HG03060 (cell line): ENCODE results near the gene HOXC6.

Source experiments
- ATAC-seq: cut with Tn5 transposase; IDR thresholded peaks from one replicate; pipeline ENCODE4 v1.9.1; 2021; ENCODE audit warnings: low read depth, moderate number of reproducible peaks; ENCODE audit not compliant: unreplicated experiment

HOXC6 gene

DNA sequence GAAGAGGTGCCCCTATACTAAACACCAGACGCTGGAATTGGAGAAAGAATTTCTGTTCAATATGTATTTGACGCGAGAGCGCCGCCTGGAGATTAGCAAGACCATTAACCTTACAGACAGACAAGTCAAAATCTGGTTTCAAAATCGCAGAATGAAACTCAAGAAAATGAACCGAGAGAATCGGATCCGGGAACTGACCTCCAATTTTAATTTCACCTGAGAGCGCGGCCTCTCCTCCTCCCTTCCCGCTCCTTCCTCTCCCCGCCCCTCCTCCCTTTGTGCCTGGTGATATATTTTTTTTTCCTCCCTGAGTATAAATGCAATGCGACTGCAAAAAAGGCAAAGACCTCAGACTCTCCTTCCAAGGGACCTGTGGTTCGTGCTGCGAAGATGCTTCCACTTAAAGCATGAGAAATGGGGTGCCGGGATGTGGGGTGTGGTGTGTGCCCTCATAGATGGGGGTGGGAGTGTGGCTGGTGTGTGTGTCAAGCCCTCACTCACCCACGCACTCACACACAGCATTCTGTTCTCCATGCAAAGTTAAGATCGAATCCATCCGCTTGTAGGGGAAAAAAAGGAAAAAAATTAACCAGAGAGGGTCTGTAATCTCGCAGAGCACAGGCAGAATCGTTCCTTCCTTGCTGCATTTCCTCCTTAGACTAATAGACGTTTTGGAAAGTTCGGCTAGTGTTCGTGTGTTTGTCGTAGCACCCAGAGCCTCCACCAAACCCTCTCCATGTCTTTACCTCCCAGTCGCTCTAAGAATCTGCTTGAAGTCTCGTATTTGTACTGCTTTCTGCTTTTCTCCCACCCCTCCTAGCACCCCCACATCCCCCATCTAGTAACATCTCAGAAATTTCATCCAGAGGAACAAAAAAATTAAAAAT is 38.8 kb upstream of the HOXC6 start:
- ATAC-seq = no peak

DNA sequence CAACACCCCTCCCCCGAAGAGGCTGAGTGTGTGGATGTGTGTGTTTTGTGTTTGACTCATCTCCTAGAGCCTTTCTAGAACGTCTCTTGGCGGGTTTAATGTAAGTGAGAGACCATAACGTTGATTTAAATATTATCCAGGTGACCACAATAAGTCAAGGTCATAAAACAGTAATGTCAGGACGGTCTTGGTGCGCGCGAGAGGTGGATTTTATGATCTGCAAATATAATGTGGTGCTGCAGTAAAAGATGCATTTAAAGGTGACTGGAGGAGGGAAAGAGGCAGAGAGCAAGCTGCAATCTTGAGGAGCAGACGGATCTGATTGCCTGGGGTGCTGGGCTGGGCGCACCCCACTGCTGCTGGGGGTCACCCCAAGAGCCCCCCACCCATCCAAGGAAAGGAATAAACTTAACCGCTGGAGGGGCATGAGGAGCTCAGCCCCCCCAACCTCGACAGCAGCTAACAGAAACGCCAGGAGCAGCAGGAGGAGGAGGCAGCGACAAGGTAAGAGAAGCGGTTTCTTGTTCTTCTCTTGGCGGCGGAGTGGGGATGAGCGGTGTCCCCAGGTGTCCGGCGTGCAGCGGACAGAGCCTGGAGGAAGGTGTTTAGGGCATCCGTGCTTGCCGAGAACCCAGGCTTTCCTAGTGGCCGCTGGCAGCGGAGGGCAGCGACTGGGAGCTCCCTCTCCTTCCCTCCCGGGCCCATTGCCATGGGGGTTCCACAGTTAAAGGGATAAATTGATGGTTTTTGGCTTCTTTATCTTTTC is 37.7 kb upstream of the HOXC6 start:
- ATAC-seq = no peak

DNA sequence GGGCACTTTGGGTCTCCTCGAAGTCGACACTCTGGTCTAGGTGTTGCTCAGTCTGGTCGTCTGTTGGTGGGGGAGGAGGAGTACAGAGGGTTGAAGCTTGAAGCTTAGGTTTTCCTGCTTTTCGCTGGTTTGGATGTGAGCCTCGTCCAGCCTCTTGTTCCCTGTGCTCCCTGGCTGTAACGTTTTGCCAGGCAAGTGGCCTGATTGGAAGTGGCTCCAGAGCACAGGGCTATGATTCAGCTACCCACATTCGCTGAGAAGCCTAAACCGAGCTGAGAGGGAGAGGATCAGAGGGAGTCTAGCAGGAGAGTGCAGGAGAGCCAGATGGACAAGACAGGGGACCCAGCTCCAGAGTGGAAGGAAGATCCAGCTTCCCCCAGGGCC is 37.2 kb upstream of the HOXC6 start:
- ATAC-seq = no peak

DNA sequence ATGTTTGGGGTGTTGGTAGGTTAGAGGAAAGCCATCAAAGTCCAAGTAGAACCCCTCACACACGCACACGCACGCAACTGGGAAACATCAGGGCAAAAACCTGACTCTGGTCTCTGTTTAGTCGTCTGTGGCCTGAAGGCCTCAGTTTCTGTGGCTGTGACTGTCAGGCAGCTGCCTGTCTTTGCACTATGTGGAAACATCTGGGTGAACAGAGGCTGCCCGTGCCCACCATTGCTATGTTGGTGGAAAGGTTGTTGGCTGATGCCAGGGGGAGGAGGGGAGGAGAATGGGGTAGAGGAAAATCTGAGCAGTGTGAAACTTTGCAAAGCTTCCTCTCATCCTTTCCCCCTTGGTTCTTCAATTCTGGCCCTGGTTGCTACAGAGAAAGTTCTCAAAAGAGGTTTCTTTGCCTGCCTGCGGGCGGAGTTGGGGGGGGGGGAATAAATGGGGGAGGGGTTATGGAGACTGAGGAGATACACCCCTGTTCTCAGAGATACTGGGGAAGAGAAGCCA is 35.8 kb upstream of the HOXC6 start:
- ATAC-seq = no peak

DNA sequence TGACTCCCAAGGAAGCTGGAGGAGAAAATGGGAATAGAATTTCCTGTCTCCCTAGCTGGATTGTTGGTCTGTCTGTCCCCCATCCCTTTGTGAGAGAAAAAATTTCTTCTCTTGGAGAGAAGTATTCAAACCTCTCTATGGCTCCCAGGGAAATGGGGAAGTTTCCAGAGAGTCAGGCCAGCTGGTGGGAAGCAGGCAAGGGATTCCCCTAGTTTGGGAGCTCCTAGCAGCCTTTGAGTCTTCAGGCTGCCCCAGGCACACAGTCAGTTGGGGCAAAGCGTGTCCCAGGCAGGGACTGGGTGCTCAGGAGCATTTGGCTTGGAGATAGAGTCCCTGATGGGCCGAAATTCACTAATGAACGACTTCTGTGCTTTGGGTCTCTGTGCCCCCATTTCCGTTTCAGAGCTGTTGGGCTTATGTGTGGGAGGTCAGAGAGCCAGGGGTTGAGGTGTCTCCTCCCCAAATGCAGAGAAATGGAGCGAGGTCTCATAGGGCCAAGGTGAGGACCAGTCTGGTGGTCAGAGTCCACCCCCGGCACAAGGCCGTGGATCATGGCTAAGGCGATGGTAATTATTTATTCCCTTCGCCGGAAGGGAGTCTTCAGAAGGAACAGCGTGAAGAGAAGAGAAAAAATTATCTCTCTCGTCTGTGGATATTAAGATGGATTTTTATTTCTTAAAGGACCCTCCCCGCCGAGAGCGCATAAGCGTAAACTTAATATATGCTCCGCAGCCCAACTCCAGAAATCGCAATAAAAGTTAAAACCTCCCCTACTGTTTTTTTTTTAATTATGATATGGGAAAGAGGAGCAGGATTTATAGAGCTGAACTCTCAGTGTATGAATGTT is 34.9 kb upstream of the HOXC6 start:
- no peak for ATAC-seq

DNA sequence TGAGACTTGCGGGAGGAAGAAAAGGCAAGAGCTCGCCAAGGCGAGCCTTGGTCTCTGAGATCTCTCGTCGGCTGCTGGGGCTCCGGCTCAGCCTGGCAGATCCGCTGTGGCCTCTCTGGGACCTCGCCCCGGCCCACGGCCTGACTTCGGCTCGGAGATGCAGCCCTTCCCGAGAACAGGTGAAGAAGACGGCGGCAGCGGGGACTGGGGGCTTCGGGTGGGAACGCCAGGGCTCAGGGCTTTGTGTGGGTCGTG is 34.3 kb upstream of the HOXC6 start:
- no peak for ATAC-seq

DNA sequence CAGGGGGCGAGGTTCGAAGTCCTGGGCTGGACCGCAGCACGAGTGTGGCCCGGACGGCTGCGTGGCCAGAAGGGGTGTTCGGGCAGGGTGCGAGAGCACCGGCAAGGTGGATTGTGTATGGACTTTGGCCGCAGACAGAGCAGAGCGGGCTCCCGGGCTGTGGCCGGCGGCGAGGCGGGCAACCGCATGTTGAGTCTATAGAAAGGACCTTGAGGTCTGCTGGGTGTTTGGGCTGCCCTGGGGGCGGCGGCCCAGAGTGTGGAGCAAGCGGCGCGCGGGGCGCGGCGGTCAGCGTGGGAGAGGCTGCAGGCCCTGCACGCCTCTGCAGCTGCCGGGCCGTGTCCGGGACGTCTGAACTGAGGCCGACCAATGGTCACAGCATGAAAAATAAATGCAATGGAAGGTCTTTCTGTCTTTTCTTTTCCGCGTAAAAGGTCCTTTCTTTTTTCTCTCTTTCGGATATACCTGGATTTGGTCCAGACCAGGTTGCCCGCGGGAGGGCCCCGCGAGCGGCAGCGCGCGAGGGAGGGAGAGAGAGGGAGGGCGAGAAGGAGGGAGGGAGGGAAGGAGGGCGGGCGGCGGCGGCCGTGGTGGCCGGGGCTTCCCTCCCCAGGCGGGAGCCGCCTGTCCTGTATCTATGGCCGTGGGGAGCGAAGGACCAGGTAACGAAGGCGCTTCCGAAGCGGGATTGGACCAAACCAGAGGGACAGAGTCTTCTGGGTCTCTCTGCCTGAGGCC is 33.8 kb upstream of the HOXC6 start:
- no peak for ATAC-seq

DNA sequence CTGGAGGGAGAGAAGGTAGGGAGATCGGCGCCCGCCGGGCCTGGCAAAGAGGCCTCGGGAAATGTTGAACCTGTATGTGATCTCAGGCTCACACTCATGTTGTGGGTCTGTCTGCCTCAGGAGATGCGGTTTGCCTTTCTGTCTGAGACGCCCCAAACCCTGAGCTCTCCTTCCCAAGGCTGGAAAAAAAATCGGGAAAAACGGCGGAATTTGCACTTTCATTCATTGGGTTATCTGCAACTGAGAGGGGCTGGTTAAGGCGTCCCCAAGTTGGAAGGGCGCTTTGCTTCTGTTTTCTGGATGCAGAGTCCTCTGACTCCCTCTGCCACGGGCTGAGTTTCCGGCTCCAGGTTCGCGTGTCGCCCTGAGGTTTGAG is 33.2 kb upstream of the HOXC6 start:
- ATAC-seq = no peak

DNA sequence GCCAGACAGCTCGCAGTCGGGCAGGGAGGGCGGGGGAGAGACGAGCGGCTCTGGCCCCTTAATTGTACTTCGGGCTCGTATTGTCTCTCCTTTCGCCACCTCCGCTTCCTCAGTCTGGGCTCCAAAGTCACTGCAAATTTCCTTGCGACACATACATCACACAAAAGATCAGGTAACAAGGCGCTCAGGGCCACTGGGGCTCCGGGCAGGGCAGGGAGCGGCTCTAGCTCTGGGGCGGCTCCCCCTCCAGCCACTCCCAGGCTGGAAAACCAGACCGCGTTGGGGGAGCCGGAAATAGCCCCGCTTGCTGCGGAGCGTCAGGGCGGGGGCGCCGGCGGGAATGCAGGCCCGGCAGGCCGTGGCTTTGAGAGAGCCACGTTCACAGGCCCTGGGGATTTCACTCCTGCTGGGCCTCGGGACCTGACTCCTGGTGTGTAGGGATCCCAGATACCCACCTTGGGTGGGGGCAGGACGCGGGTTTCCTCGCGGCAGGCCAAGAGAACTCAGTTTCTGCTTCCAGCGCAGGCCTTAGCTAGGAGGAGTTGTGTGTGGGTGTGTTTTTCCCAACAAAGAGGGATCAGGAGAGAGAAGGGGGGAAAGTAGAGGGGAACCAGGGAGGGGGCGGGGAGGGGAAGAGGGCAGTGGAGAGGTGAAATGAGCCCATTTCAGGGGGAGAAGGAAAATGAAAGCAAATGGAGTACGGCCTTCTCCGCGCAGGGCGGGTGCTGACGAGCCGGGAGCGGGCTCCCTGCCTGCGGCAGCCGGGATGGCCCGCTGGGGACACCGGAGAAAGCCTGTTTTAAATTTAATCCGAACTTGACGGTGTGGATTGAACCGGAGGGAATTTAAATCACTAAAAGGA is 32.6 kb upstream of the HOXC6 start:
- ATAC-seq = no peak

DNA sequence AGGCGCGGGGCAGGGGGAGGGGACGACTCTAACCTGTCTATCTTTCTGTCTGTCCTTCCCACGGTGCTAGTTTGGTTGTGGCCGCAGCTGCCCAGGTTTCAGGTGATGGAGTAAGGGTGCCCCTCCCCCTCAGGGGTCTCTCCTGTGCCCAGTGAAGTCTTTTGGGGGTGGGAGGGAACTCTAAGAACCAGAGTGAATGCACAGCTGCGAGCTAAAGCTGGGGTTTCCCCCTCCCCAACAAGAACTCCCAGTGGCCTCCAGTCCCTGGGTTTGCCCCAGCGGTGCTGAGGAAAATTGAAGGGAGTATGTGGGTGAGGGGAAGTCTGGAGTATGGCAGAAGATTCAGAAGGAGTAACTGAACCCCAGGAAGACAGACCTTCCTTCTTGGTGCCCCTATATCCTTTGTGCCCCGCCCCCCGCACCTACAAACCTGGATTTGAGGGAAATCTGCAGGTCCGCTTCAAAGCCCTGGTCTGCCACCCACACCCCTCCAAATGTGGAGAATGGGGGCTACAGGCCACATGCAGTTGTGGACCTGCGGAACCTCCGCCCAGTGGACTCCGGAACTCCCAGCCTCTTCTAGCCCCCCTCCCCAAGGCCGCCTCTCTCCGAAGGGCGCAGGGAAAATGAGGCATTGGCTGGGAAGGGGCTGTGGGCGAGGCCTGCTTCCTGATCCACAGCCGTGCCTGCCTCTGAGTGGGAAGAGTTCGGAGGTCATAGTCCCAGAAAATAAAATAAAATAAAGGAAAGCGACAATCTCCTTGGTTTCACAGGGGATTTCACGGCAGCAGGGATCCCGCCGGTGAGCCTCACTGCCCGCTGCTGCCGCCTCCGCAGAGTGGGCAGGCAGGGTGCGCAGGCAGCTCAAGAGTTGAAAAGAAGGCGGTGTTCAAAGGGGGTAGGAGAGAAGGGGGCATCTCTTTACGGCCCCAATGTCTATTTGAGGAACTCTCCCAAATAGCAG is 31.7 kb upstream of the HOXC6 start:
- ATAC-seq = no peak

DNA sequence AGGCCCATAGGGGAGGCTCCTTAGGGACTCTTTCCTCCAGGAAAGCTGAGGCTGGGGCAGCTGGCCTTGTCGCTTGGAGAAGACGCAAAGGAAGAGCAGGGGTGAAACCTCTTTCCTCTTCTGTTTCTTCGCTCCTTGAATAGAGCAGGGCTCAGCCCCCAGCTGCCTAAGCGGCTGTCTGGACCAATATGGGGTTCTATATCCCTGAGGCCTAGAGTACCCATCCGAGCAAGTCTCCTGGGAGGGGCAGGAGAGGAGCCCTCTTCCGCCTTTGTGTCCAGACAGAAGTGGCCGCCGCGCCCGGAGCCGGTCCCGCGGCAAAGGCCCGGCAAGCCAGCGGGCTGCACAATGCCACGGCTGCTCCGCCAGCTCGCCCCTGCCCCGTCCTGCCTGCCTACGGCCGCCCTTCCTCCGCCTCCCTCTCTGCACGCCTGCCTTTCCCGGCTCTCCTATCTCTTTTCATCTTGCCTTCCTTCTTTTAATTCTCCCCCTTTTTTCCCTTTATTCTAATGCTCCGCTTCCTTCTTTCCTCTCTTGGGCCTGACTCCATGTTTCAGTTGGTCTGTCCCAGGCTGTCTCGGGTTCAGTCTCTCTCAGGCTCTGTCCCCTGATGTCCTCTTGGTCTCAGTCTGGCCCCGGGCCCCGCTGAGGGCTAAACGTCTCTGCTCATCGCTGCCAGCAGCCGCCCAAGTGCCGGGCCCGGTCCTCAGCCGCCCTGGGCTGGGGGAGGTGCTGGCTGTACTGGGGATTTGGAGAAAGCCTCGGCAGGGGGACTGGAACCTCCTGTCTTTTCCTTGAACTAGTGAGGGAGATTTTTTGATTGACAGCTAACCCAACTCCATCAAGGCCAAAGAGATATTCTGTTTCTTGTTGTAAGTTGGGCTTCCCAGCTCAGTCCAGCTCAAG is 30.8 kb upstream of the HOXC6 start:
- no peak for ATAC-seq

DNA sequence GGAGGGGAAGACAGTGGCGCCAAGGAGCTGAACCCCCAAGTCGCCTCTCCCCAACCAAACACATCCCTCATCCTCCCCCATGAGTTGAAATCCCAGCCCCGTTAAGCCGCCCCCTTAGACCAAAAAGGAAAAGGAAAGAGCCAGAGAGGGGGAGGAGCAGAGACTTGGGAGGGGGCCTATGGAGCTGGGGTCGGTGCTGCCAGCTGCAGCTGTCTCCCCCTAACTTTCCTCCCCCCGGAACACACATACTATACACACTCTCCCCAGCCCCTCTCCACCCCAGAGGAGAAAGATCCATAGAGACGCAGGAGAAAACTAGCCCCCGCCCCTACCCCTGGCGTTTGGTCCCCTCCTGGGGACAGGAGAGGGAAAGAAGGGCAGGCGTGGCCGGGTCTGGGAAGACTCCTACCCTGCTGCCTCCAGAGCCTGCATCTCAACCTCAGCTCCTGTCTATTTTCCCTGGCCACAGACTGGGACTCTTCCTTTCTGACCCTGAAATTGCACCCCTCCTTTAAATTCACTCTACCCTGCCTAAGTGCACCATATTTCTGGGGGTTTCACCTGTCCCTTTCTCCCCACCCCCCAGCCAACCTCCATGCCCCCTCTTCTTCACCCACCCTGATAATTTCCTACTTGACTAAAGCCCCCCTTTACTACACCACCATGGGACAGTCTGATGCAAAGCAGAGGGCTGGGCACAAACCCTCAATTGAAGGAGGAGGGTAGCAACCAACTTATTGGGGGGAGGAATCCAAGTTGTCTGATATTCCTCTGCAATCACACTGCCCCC is 29.9 kb upstream of the HOXC6 start:
- ATAC-seq = no peak

DNA sequence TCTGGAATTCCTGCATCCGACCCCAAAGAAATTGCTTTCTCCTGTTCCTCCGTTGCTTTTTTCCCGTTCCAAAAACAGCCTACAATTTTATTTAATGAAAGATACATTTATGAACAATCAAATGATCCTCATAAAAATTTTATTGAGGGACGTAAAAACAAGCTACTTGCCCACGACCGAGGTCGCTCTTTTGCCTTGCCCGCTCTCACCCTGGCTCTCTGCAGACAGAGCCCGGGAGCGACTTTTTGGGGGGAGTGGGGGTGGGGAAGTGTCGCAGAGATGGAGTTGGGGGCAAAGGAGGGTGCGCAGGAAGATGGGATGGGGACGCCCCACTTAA is 29.4 kb upstream of the HOXC6 start:
- no peak for ATAC-seq

DNA sequence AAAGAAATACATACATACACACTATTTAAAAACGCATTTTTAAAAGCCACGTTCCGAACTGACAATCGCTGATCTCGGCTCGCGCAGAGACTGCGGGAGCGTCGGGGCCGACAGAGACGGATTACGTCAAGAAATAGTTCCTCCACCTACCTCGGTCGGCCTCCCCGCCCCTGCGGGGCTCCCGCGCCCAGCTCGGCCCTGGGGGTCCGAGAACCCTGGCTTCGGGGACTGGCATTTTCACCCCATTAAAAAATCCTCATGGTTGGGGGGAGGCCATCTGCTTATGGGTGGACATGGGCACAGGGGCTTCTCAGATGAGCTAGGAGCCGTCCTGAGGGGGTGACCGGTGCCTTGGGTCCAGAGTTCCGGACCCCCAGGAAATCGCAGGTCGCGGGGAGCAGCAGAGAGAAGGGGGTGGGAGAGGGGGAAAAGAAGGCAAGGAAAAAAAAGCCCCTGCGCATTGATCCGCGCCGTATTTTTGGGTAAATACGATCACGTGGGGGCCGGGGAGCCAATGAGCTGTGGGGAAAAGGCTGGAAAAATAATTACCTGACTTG is 28.6 kb upstream of the HOXC6 start:
- ATAC-seq = no peak

DNA sequence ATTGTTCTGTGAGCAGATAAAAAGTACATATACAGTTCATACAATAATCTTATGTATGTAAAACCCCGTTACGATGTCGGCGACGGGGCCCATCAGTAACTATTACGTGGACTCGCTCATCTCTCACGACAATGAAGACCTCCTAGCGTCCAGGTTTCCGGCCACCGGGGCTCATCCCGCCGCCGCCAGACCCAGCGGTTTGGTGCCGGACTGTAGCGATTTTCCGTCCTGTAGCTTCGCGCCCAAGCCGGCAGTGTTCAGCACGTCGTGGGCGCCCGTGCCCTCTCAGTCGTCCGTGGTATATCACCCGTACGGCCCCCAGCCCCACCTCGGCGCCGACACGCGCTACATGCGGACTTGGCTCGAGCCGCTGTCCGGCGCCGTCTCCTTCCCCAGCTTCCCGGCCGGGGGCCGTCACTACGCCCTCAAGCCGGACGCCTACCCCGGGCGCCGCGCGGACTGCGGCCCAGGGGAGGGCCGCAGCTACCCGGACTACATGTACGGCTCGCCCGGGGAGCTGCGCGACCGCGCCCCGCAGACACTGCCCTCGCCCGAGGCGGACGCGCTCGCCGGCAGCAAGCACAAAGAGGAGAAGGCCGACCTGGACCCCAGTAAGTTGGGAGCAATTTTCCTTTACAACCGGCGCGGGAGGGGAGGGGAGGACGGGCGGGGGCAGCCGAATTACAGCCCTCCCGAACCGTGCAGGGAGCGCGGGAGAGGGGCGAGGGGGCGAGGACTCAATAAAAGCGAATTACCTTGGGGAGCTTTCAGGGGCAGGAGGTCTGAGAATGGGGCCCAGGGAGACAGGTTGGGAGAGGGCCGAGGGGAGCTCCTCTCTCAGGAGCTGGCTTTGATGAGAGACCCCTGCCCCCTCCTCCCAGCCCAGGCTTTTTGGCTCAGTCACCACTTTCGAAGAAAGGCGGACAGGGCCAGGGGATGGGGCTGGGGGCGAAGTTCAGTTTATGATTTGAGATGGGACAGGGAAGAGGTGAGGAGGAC is 27.8 kb upstream of the HOXC6 start, which contains the start of gene HOXC9:
Gene HOXC9, plus strand, starts transcription at position 46 of the 999 bp plus-strand sequence. Its CDS starts 28 bp downstream, at position 74.
- ATAC-seq = no peak
